NCI-H226 (cell line): ENCODE measurements around the gene CYP2E1.
"Not testable (repeated sequence)": the region's sequence is repeated elsewhere in the genome, so short reads cannot be mapped to it uniquely, and the experiment has no call there.

Source experiments
- DNase-seq: peaks from one replicate; pipeline ENCODE4 v3.0.0-alpha.2; 2015

CYP2E1 gene

DNA sequence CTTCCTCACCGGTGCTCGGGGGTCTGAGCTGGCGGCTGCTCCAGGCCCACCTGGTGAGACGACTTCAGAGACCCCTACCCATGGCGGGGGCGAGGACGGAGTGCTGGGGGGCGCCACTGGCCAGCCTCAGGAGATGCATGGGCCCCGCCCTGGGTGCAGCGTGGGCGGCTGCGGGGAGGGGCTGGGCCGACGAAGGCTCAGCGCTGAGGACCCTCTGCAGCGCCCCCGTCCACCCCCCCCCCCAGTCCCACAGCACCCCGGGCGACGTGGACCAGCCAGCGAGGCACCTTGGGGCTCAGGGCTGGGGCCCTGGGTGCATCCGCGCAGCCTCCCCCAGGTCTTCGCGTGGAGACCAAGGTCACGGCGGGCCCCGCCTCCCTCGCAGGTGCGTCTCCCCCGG, 49.9 kb downstream of the CYP2E1 start:
- not testable (repeated sequence) for DNase-seq
